H1 (cell line): ENCODE measurements around the gene C1orf56. TPM values are rescaled to one million over a fixed set of nuclear protein-coding genes. Genes with fewer than 3 reads are reported as not detected.

Source experiments
- ASH2L ChIP-seq: fragments of 200-600, 300-600 bp; sonication (generic); IDR thresholded peaks from one replicate; pipeline ENCODE4 v1.7.1; 2017; ENCODE audit warnings: low read length
- BACH1 ChIP-seq: IDR thresholded peaks from 2 replicates; pipeline ENCODE4 v1.6.1; 2012; ENCODE audit warnings: low read length, improper control_type of control experiment
- CREB1 ChIP-seq: IDR thresholded peaks from 2 replicates; pipeline ENCODE4 v1.6.1; 2012; ENCODE audit warnings: inconsistent platforms
- CTCF ChIP-seq, 3 experiments: IDR thresholded peaks; 1 replicate in 2 of 3; 2 replicates in 1 of 3; pipeline versions ENCODE4 v1.5.1 to v1.6.1; 2011; ENCODE audit warnings: low read length in 3 of 3, mild to moderate bottlenecking in 3 of 3, inconsistent platforms in 2 of 3, low read depth in 1 of 3, moderate library complexity in 1 of 3; ENCODE audit not compliant: insufficient read depth in 1 of 3; ENCODE audit errors: control extremely low read depth in 1 of 3
- HDAC2 ChIP-seq, 2 experiments: fragments of 300-600 bp in 1 of 2; sonication (generic) in 1 of 2; IDR thresholded peaks; 2 replicates each; pipeline ENCODE4 v1.6.1; 2011 to 2012; ENCODE audit warnings: low read depth in 2 of 2, low read length in 2 of 2, mild to moderate bottlenecking in 2 of 2, moderate library complexity in 2 of 2, borderline replicate concordance in 1 of 2, inconsistent platforms in 1 of 2
- POLR2AphosphoS5 ChIP-seq: IDR thresholded peaks from 2 replicates; pipeline ENCODE4 v1.6.1; 2011; ENCODE audit warnings: low read depth, low read length
- RAD21 ChIP-seq, 2 experiments: IDR thresholded peaks in 1 of 2; conservative IDR thresholded peaks in 1 of 2; 2 replicates each; pipeline ENCODE4 v1.6.1; 2011; ENCODE audit warnings: low read depth in 2 of 2, low read length in 2 of 2, improper control_type of control experiment in 1 of 2, inconsistent platforms in 1 of 2, mild to moderate bottlenecking in 1 of 2, moderate library complexity in 1 of 2
- SIN3A ChIP-seq, 2 experiments: IDR thresholded peaks in 1 of 2; conservative IDR thresholded peaks in 1 of 2; 2 replicates each; pipeline ENCODE4 v1.6.1; 2011 to 2012; ENCODE audit warnings: low read length in 2 of 2, improper control_type of control experiment in 1 of 2, low read depth in 1 of 2, mild to moderate bottlenecking in 1 of 2
- USF2 ChIP-seq: IDR thresholded peaks from 2 replicates; pipeline ENCODE4 v1.6.1; 2011; ENCODE audit warnings: low read length, improper control_type of control experiment
- YY1 ChIP-seq: IDR thresholded peaks from 2 replicates; pipeline ENCODE4 v1.6.1; 2011; ENCODE audit warnings: low read depth, mild to moderate bottlenecking, low read length
- ZNF274 ChIP-seq: IDR thresholded peaks from 2 replicates; pipeline ENCODE4 v1.7.0; 2012; ENCODE audit warnings: low read length, borderline replicate concordance; ENCODE audit errors: extremely low read depth
- polyA plus RNA-seq, 7 experiments: library from polyadenylated mRNA; depleted of rRNA in 3 of 7; stranded (reverse) in 5 of 7; unstranded in 2 of 7; fragments of >200 nt in 5 of 7; fragments of 200-250 nt in 2 of 7; gene quantifications; 1 replicate in 5 of 7; 2 replicates in 1 of 7; 4 replicates in 1 of 7; pipeline versions ENCODE4 v1.2.1 to v1.2.3, GENCODE V29; 2011 to 2013; ENCODE audit warnings: missing spikeins in 2 of 7, mixed read lengths in 2 of 7
- total RNA-seq: library from RNA; stranded (reverse); fragmentation: NEBNext Ultra II Directional; extraction: Animal tissue kit (Norgen Biotek cat#: 25700); gene quantifications from 2 replicates; pipeline ENCODE4 v1.2.1, GENCODE V29; 2021

C1orf56 gene
- total and polyA plus RNA-seq, 2 of the 8 experiments (the other 6 are each of a cell fraction or from before 2014, with no cell fraction given) = 3.0 to 3.4 TPM

GRCh38 chr1:151047925-151048644 is 534 bp downstream of the C1orf56 start (continued):
- TF ChIP-seq RAD21 (IDR thresholded peaks at IDR 0.05 in 1 of 2, conservative IDR thresholded peaks at IDR 0.05 in 1 of 2; ENCODE audit: low read depth in 2 of 2, low read length in 2 of 2) = peak in 1 of 2 experiments; percentile 23; a peak in 2 of 4 replicates
- TF ChIP-seq SIN3A (conservative IDR thresholded peaks at IDR 0.05 in 1 of 2, IDR thresholded peaks at IDR 0.05 in 1 of 2; ENCODE audit: low read depth in 1 of 2, low read length in 2 of 2) = peak; percentile 63 to 69; a peak in 2 of 4 replicates
- TF ChIP-seq USF2 = no peak
- TF ChIP-seq HDAC2 (IDR thresholded peaks at IDR 0.05; ENCODE audit: borderline replicate concordance in 1 of 2, low read depth in 2 of 2, low read length in 2 of 2) = 0 out of 4 replicates have a peak, but pooled peaks of 1 of the 2 experiments have one; percentile 40
- TF ChIP-seq ZNF274 = no peak
- peak; percentile 71 for TF ChIP-seq POLR2AphosphoS5
- TF ChIP-seq ASH2L = peak; percentile 92
- TF ChIP-seq CTCF (IDR thresholded peaks at IDR 0.05; ENCODE audit: control extremely low read depth in 1 of 3, insufficient read depth in 1 of 3, low read depth in 1 of 3, low read length in 3 of 3) = peak; percentile 73 to 84 (median 82)
- TF ChIP-seq YY1 = peak; percentile 89
- TF ChIP-seq CREB1 = no peak
- TF ChIP-seq BACH1 = no peak
